Breast epithelium (tissue), 3 donors: ENCODE measurements around the gene TREM2.

Experiments
- CTCF ChIP-seq, 3 donors: fragments of 450-650 bp; IDR thresholded peaks; one replicate each; pipeline ENCODE4 v1.5.1; 2016 to 2017; ENCODE audit warnings: antibody characterized with exemption in 3 of 3, mild to moderate bottlenecking in 3 of 3, moderate library complexity in 3 of 3
- POLR2A ChIP-seq: fragments of 450-650 bp; IDR thresholded peaks from one replicate; pipeline ENCODE4 v1.6.1; 2016; ENCODE audit warnings: antibody characterized with exemption, mild to moderate bottlenecking, moderate library complexity
- POLR2AphosphoS5 ChIP-seq, 3 donors: sonication (generic); formaldehyde crosslinking; IDR thresholded peaks; one replicate each; pipeline ENCODE4 v1.6.1; 2017; ENCODE audit warnings: antibody characterized with exemption in 3 of 3

GRCh38 chr6:41161380-41161779 lies 1.5 kb downstream of the TREM2 start:
- TF ChIP-seq CTCF (IDR thresholded peaks at IDR 0.05) (no peak), POLR2A (no peak), POLR2AphosphoS5 (IDR thresholded peaks at IDR 0.05) (no peak)
